ENCODE data around the gene MYO3B.
"Not testable (repeated sequence)": the region's sequence is repeated elsewhere in the genome, so short reads cannot be mapped to it uniquely, and the experiment has no call there.

Gene MYO3B

DNA sequence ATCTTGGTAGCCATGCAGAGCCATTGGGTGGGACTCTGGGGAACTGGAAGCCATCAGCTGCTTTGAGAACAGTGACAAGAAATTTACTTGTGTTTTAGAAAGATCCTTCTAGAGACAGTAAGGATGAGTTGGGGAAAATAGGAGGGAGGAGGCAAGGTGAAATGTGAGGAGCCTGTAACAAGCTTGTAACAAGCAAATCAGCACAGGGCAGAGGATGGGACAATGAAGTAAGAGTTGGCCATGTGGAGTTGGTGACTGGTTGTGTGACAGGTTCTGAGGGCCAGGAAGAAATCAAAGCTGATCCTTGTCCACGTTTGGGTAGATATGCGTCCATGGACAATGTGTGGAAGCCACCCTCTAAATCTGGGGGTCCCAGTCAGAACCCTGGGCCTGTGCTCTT lies 84.4 kb downstream of the MYO3B start:
- TF ChIP-seq, protein P1, sequence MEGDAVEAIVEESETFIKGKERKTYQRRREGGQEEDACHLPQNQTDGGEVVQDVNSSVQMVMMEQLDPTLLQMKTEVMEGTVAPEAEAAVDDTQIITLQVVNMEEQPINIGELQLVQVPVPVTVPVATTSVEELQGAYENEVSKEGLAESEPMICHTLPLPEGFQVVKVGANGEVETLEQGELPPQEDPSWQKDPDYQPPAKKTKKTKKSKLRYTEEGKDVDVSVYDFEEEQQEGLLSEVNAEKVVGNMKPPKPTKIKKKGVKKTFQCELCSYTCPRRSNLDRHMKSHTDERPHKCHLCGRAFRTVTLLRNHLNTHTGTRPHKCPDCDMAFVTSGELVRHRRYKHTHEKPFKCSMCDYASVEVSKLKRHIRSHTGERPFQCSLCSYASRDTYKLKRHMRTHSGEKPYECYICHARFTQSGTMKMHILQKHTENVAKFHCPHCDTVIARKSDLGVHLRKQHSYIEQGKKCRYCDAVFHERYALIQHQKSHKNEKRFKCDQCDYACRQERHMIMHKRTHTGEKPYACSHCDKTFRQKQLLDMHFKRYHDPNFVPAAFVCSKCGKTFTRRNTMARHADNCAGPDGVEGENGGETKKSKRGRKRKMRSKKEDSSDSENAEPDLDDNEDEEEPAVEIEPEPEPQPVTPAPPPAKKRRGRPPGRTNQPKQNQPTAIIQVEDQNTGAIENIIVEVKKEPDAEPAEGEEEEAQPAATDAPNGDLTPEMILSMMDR (conservative IDR thresholded peaks at IDR 0.05; ENCODE audit: low read depth, low read length), result no peak
- DNase-seq (ENCODE audit: low read depth), result no peak
- H3K4me3 ChIP-seq (ENCODE audit: low read depth, low read length), result no peak overlapping the region

DNA sequence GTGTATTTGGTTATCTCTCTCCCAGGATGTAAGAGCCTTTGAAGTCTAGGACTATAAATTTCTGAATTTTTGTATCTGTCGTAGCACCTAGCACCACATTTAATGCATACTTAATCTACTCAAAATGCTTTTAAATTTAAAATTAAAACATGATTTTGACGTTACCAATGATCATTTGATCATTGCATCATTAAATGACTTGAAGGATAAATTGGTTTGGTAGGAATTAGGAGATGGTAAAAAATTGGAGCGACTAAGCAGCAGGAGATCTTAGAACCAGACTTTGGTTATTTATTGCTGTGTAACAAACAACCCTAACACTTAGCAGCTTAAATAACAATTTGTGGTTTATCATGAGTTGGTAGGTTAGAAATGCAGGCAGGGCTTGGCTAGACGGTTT lies 84.9 kb downstream of the MYO3B start:
- TF ChIP-seq, protein P1 (conservative IDR thresholded peaks at IDR 0.05; ENCODE audit: low read depth, low read length), result no peak
- no peak for DNase-seq (ENCODE audit: low read depth)
- H3K4me3 ChIP-seq (ENCODE audit: low read depth, low read length), result no peak overlapping the region

DNA sequence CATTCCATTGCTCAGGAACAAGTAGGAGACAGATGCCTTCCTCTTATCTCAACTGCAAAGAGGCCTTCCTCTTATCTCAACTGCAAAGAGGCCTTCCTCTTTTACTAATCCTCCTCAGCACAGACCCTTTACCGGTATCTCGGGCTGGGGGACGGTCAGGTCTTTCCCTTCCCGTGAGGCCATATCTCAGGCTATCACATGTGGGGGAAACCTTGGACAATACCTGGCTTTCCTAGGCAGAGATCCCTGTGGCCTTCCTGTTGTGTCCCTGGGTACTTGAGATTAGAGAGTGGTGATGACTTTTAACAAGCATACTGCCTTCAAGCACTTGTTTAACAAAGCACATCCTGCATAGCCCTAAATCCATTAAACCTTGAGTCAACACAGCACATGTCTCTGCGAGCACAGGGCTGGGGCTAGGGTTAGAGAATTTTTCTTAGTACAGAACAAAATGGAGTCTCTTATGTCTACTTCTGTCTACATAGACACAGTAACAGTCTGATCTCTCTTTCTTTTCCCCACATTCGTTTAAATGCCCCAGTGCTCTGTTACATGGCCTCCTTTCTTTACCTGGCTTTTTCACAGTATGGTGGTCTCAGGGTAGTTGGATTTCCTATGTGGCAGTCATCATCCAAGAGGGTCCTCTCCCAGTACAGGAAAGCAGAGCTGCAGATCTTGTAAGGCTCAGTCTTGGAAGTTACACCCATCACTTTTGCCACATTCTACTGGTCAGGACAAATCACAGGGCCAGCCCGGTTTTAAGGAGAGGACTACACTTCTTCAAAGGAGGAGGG lies 86.0 kb downstream of the MYO3B start:
- H3K4me3 ChIP-seq (ENCODE audit: low read depth, low read length); DNase-seq (ENCODE audit: low read depth): not testable (repeated sequence)

DNA sequence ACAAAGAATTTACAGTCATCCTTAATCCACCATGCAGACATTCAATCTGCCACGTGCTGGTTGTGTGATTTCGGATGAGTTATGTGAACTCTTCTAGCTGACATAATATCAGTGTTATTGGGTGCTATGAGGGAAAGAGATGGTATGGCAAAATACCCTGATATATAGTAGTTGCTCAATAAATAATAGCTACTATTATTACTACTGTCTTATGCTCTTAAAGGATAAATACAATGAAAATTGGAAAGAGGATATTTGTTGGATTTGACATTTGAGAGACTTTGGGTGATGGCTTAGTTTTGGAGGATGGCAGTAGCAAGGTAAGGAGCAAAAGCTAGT lies 86.5 kb downstream of the MYO3B start:
- TF ChIP-seq, protein P1 (conservative IDR thresholded peaks at IDR 0.05; ENCODE audit: low read depth, low read length), result no peak
- DNase-seq (ENCODE audit: low read depth), result no peak
- no peak overlapping the region for H3K4me3 ChIP-seq (ENCODE audit: low read depth, low read length)

DNA sequence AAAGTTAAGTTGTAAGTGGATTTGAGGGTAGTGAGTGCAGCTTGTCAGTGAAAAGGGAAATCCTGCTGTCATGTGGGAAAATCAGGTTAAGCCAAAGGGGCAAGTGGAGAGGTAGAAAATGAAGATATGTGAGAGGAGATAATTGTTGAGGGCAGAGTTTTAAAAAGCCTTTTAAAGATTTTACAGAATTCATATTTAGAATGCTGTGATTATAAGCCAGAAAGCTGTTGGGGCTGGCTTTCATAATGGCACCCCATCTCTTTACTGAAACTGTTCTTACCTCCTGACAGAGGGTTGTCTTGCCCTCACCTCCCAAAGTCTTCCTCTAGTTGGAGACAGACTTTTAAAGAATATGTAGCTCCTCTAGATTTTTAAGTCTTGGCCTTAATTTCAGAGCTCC lies 86.9 kb downstream of the MYO3B start:
- DNase-seq (ENCODE audit: low read depth), result no peak
- TF ChIP-seq, protein P1 (conservative IDR thresholded peaks at IDR 0.05; ENCODE audit: low read depth, low read length), result no peak
- no peak overlapping the region for H3K4me3 ChIP-seq (ENCODE audit: low read depth, low read length)

DNA sequence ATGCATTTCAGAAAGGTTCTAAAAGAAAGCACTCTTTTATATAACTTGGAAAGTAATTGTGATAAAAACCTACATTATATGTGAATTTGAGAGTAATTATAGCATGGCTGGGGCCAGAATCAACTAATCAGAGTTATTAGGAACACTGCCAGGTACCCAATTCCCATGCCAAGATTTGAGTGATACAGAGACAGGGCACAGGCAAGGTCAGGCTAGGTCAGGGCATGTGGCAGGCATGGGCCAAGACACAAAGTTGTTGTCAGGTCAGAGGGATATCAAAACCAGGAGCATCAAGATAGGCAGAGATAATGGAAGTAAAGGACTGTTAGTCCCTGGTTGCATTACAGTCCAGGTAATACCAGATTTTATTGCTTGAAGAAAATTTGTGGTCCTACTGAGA lies 87.4 kb downstream of the MYO3B start:
- DNase-seq (ENCODE audit: low read depth), result no peak
- H3K4me3 ChIP-seq (ENCODE audit: low read depth, low read length), result no peak overlapping the region
- TF ChIP-seq, protein P1 (conservative IDR thresholded peaks at IDR 0.05; ENCODE audit: low read depth, low read length), result no peak

DNA sequence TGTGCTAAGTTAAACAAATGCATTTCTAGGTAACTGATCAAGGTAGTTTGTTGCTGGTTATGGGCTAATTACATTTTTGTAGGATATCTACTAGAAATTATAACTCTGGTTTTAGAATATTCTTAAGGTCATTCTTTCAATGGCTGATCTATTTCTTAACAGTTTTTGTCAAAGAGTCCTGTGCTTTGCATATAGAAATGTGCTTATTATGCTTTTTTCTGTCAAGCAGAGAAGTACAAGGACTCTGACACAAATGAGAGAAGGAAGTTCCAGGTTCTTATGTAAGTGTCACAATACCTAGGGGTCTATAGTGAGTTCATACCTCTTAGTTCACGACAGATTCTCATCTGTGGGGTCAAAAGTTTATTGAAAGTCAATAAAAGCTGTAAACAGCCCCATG lies 88.4 kb downstream of the MYO3B start:
- TF ChIP-seq, protein P1 (conservative IDR thresholded peaks at IDR 0.05; ENCODE audit: low read depth, low read length), result no peak
- DNase-seq (ENCODE audit: low read depth), result no peak
- no peak overlapping the region for H3K4me3 ChIP-seq (ENCODE audit: low read depth, low read length)
